OCI-LY1 (cell line): ENCODE results near the gene ARL6IP5.

Source experiments
- H2AFZ ChIP-seq: fragments of 200-600 bp; sonication (generic), shearing (Covaris generic); 2 replicates; pipeline ENCODE4 v1.6.0; 2014; ENCODE audit warnings: antibody characterized with exemption, mild to moderate bottlenecking, low read length
- H3F3A ChIP-seq: fragments of 200-600 bp; sonication (generic), shearing (Covaris generic); 2 replicates; pipeline ENCODE4 v1.6.0; 2014; ENCODE audit warnings: mild to moderate bottlenecking, antibody characterized with exemption, low read length, moderate library complexity; ENCODE audit not compliant: insufficient read depth
- H3K27ac ChIP-seq: fragments of 200-600 bp; sonication (generic); 2 replicates; pipeline ENCODE4 v1.5.1; 2014; ENCODE audit warnings: low read length, mixed run types, mild to moderate bottlenecking, low read depth; ENCODE audit not compliant: poor library complexity, severe bottlenecking
- H3K27me3 ChIP-seq: fragments of 200-600 bp; sonication (generic); 2 replicates; pipeline ENCODE4 v1.6.0; 2014; ENCODE audit warnings: antibody characterized with exemption, mild to moderate bottlenecking, low read length, moderate library complexity; ENCODE audit not compliant: insufficient read depth
- H3K36me3 ChIP-seq: fragments of 200-600 bp; sonication (generic); 2 replicates; pipeline ENCODE4 v1.6.1; 2014; ENCODE audit warnings: mild to moderate bottlenecking, antibody characterized with exemption, low read length, moderate library complexity, mixed read lengths; ENCODE audit not compliant: insufficient read depth
- H3K4me1 ChIP-seq: fragments of 200-600 bp; sonication (generic); 2 replicates; pipeline ENCODE4 v1.5.1; 2014; ENCODE audit warnings: mild to moderate bottlenecking, low read length, moderate library complexity; ENCODE audit not compliant: insufficient read depth, severe bottlenecking
- H3K4me2 ChIP-seq: fragments of 200-600 bp; sonication (generic), shearing (Covaris generic); 2 replicates; pipeline ENCODE4 v1.6.1; 2014; ENCODE audit warnings: low read length
- H3K4me3 ChIP-seq: fragments of 200-600 bp; sonication (generic); 2 replicates; pipeline ENCODE4 v1.5.1; 2014; ENCODE audit warnings: low read length, low read depth, mild to moderate bottlenecking, mixed read lengths; ENCODE audit not compliant: poor library complexity, severe bottlenecking
- H3K79me2 ChIP-seq: fragments of 200-600 bp; shearing (Covaris generic); 2 replicates; pipeline ENCODE4 v1.6.1; 2016; ENCODE audit warnings: mixed run types, low read length, mixed read lengths; ENCODE audit not compliant: insufficient read depth
- H3K9ac ChIP-seq: fragments of 200-600 bp; sonication (generic), shearing (Covaris generic); 2 replicates; pipeline ENCODE4 v1.6.1; 2014; ENCODE audit warnings: mild to moderate bottlenecking, low read length, mixed read lengths
- H3K9me2 ChIP-seq: fragments of 200-600 bp; sonication (generic), shearing (Covaris generic); 2 replicates; pipeline ENCODE4 v1.6.1; 2014; ENCODE audit warnings: low read depth, mild to moderate bottlenecking, low read length, mixed read lengths
- H3K9me3 ChIP-seq: fragments of 200-600 bp; shearing (Covaris generic); 2 replicates; pipeline ENCODE4 v1.6.1; 2014; ENCODE audit warnings: low read length, mixed read lengths
- H4K20me1 ChIP-seq: fragments of 200-600 bp; sonication (generic), shearing (Covaris generic); 2 replicates; pipeline ENCODE4 v1.6.0; 2016; ENCODE audit warnings: mild to moderate bottlenecking, low read length; ENCODE audit not compliant: insufficient read depth
- CTCF ChIP-seq: fragments of 200-600 bp; sonication (generic), shearing (Covaris generic); IDR thresholded peaks from 2 replicates; pipeline ENCODE4 v1.5.1; 2017; ENCODE audit warnings: mild to moderate bottlenecking, antibody characterized with exemption, low read length, moderate library complexity, mixed read lengths
- EZH2 ChIP-seq: fragments of 200-600 bp; sonication (generic), shearing (Covaris generic); IDR thresholded peaks from 2 replicates; pipeline ENCODE4 v1.8.0; 2017; ENCODE audit warnings: borderline replicate concordance, mixed run types, mild to moderate bottlenecking, antibody characterized with exemption, low read length, moderate library complexity, mixed read lengths

Gene ARL6IP5

DNA sequence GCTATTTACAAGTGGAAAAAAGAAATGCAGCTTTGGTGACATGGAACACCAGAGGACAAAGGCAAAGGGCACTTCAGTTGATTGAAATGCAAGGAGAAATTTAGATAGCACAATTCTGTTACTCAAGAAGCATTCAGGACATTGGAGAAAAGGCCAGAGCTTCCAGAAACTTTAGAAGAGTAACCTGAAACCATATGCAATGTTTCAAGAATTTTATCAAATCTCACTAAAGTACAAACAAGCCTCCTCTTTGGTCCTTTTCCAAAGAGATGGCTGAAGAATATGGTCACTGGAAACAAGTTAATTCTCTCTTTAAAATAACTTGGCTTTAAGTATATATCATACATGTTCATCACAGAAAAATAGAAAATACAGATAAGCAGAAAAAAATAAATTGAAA is 52.3 kb downstream of the ARL6IP5 start:
- no peaks in the 10 kb centered on the region for H3F3A ChIP-seq
- H4K20me1 ChIP-seq = no peaks in the 10 kb centered on the region
- no peak overlapping the region for H3K27ac ChIP-seq

DNA sequence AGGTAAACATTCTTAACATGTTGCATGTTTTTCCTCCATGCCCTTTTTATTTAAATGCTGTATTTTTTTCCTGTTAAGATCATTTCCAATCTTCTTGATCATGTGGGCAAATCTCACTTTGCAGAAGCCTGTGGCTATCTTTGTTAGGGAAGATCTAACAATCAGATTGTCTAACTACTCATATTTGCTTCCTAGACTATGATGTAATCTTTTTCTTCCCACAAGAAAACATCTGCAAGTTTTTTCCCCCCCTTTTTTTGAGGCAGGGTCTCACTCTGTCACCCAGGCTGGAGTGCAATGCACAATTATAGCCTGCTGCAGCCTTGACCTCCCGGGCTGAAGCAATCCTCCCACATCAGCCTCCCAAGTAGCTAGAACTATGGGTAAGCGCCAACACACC is 52.7 kb downstream of the ARL6IP5 start:
- Histone ChIP-seq H3K4me2 (no peak overlapping the region), H3K9me2 (no peaks in the 10 kb centered on the region), H3K79me2 (no peaks in the 10 kb centered on the region), H4K20me1 (no peaks in the 10 kb centered on the region), H3K27ac (no peak overlapping the region), H3K36me3 (no peaks in the 10 kb centered on the region), H3K4me1 (no peaks in the 10 kb centered on the region), H3K9ac (no peak overlapping the region), H3K4me3 (no peak overlapping the region), H3K9me3 (no peaks in the 10 kb centered on the region), H3K27me3 (no peaks in the 10 kb centered on the region), H2AFZ (no peak overlapping the region), H3F3A (no peaks in the 10 kb centered on the region)
- no peak for TF ChIP-seq CTCF
- no peak for TF ChIP-seq EZH2

More for the DNA sequence above, 52.3 kb downstream of the ARL6IP5 start:
- Histone ChIP-seq H3K4me1 (no peaks in the 10 kb centered on the region), H2AFZ (no peak overlapping the region), H3K9ac (no peak overlapping the region), H3K9me3 (no peaks in the 10 kb centered on the region), H3K9me2 (no peaks in the 10 kb centered on the region), H3K79me2 (no peaks in the 10 kb centered on the region), H3K36me3 (no peaks in the 10 kb centered on the region), H3K4me2 (no peak overlapping the region), H3K27me3 (no peaks in the 10 kb centered on the region), H3K4me3 (no peak overlapping the region)
- TF ChIP-seq CTCF (no peak), EZH2 (no peak)

DNA sequence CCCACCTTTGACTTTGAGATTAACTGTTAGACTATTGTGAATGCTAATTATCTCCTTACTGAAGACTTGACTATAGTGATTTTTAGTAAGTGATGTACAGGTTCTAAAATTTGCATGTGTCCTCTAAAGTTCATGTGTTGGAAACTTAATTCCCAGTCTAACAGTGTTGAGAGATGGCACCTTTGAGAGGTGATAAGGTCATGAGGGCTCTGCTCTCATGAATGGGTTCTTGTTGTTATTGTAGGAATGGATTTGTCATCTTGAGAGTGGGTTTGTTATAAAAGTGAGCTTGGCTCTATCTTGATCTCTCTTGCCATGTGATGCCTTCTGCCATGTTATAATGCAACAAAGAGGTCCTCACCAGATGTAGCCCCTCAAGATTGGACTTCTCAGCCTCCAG is 56.6 kb downstream of the ARL6IP5 start:
- H3K9me3 ChIP-seq = no peaks in the 10 kb centered on the region
- H3K4me3 ChIP-seq = no peak overlapping the region
- H3K9ac ChIP-seq = no peak overlapping the region
- H3K9me2 ChIP-seq = no peaks in the 10 kb centered on the region
- H3K4me2 ChIP-seq = no peak overlapping the region
- no peak overlapping the region for H3K27ac ChIP-seq
- H2AFZ ChIP-seq = no peak overlapping the region
- no peaks in the 10 kb centered on the region for H3K79me2 ChIP-seq
- H3K27me3 ChIP-seq = no peaks in the 10 kb centered on the region
- TF ChIP-seq EZH2 (no peak), CTCF (no peak)
- no peaks in the 10 kb centered on the region for H4K20me1 ChIP-seq
- H3K4me1 ChIP-seq = no peaks in the 10 kb centered on the region
- H3F3A ChIP-seq = no peaks in the 10 kb centered on the region
- H3K36me3 ChIP-seq = no peaks in the 10 kb centered on the region
